SK-N-SH (cell line): ENCODE measurements around the gene TTLL7. TPM values are rescaled to one million over a fixed set of nuclear protein-coding genes. Genes with fewer than 3 reads are reported as not detected.

Experiments used
- CTCF ChIA-PET: fragments of 300-600, 350-600 bp; formaldehyde crosslinking; extraction: SDS; loops from one replicate; lab custom pipeline; 2021; lab: Yijun Ruan, JAX
- POLR2A ChIA-PET: fragments of 350-600 bp; sonication (Branson Sonifier 250); formaldehyde crosslinking; extraction: SDS; loops from one replicate; lab custom pipeline; 2020; ENCODE audit warnings: antibody characterized with exemption, inconsistent platforms; lab: Yijun Ruan, JAX
- DNase-seq: peaks from one replicate; pipeline ENCODE4 v3.0.0; 2012
- H2AFZ ChIP-seq: fragments of 200-600 bp; sonication (generic); 2 replicates; pipeline ENCODE4 v1.8.1; 2016; ENCODE audit warnings: antibody characterized with exemption, mild to moderate bottlenecking, low read depth
- H3F3A ChIP-seq: fragments of 200-600 bp; sonication (generic); replicated peaks from 2 replicates; pipeline ENCODE3; 2016; ENCODE audit warnings: antibody characterized with exemption, mild to moderate bottlenecking; ENCODE audit not compliant: insufficient read depth
- H3K27ac ChIP-seq, 2 experiments: fragments of 200-500 bp in 1 of 2; fragments of 200-600 bp in 1 of 2; sonication (Bioruptor generic) in 1 of 2; sonication (generic), shearing (Covaris generic) in 1 of 2; 2 replicates each; pipeline versions ENCODE4 v1.5.1 to v1.6.1; 2014 to 2016; ENCODE audit warnings: low read depth in 2 of 2, inconsistent platforms in 1 of 2, low read length in 1 of 2, mild to moderate bottlenecking in 1 of 2, mixed read lengths in 1 of 2
- H3K27me3 ChIP-seq: fragments of 200-600 bp; sonication (generic), shearing (Covaris generic); 2 replicates; pipeline ENCODE4 v1.6.1; 2016; ENCODE audit warnings: mixed run types; ENCODE audit not compliant: insufficient read depth
- H3K36me3 ChIP-seq, 2 experiments: fragments of 200-500 bp in 1 of 2; fragments of 200-600 bp in 1 of 2; sonication (Bioruptor generic) in 1 of 2; sonication (generic) in 1 of 2; replicated peaks in 1 of 2; 2 replicates each; pipeline versions ENCODE3 to v1.5.1; 2014 to 2016; ENCODE audit warnings: low read length in 1 of 2, mild to moderate bottlenecking in 1 of 2; ENCODE audit not compliant: insufficient read depth in 2 of 2, control insufficient read depth in 1 of 2
- H3K4me1 ChIP-seq, 2 experiments: fragments of 200-500 bp in 1 of 2; fragments of 200-600 bp in 1 of 2; sonication (Bioruptor generic) in 1 of 2; sonication (generic), shearing (Covaris generic) in 1 of 2; 2 replicates each; pipeline versions ENCODE4 v1.5.1 to v1.6.1; 2014 to 2016; ENCODE audit warnings: low read depth in 1 of 2, low read length in 1 of 2, mixed run types in 1 of 2; ENCODE audit not compliant: insufficient read depth in 2 of 2, control insufficient read depth in 1 of 2
- H3K4me2 ChIP-seq: fragments of 200-600 bp; sonication (generic), shearing (Covaris generic); 2 replicates; pipeline ENCODE4 v1.6.1; 2017; ENCODE audit warnings: mixed run types
- H3K4me3 ChIP-seq, 2 experiments: fragments of 200-500 bp in 1 of 2; fragments of 200-600 bp in 1 of 2; sonication (Bioruptor generic) in 1 of 2; sonication (generic), shearing (Covaris generic) in 1 of 2; 2 replicates each; pipeline versions ENCODE4 v1.5.1 to v1.8.1; 2014 to 2016; ENCODE audit warnings: low read depth in 2 of 2, inconsistent platforms in 1 of 2, low read length in 1 of 2, mild to moderate bottlenecking in 1 of 2, mixed read lengths in 1 of 2, moderate library complexity in 1 of 2
- H3K79me2 ChIP-seq: fragments of 200-600 bp; sonication (generic); 2 replicates; pipeline ENCODE4 v1.8.1; 2017; ENCODE audit warnings: mild to moderate bottlenecking; ENCODE audit not compliant: insufficient read depth
- H3K9ac ChIP-seq: fragments of 200-600 bp; sonication (generic); 2 replicates; pipeline ENCODE4 v1.6.1; 2017; ENCODE audit warnings: mixed run types
- H3K9me2 ChIP-seq: fragments of 200-600 bp; sonication (generic); 2 replicates; pipeline ENCODE4 v1.6.1; 2017; ENCODE audit warnings: mixed run types
- H3K9me3 ChIP-seq: fragments of 200-600 bp; sonication (generic); 2 replicates; pipeline ENCODE4 v1.6.1; 2017; ENCODE audit warnings: mixed run types, mild to moderate bottlenecking, moderate library complexity
- H4K20me1 ChIP-seq: fragments of 200-600 bp; sonication (generic); 2 replicates; pipeline ENCODE4 v1.6.1; 2017; ENCODE audit warnings: mild to moderate bottlenecking, mixed run types; ENCODE audit not compliant: insufficient read depth
- ELF1 ChIP-seq: IDR thresholded peaks from 2 replicates; pipeline ENCODE4 v1.4.0; 2012
- EZH2phosphoT487 ChIP-seq: fragments of 200-600 bp; sonication (generic); IDR thresholded peaks from 2 replicates; pipeline ENCODE4 v1.6.1; 2017; ENCODE audit warnings: low read depth, mixed run types, mild to moderate bottlenecking, antibody characterized with exemption, moderate library complexity, borderline replicate concordance
- MEF2A ChIP-seq: IDR thresholded peaks from 2 replicates; pipeline ENCODE4 v1.4.0; 2012; ENCODE audit warnings: low read depth, borderline replicate concordance
- NFIC ChIP-seq: IDR thresholded peaks from 2 replicates; pipeline ENCODE4 v1.4.0; 2012; ENCODE audit warnings: borderline replicate concordance
- POLR2AphosphoS5 ChIP-seq: IDR thresholded peaks from 2 replicates; pipeline ENCODE4 v1.6.1; 2012; ENCODE audit warnings: low read depth, low read length
- RCOR1 ChIP-seq: fragments of 150-350 bp; IDR thresholded peaks from 2 replicates; pipeline ENCODE4 v1.6.1; 2017; ENCODE audit warnings: antibody characterized with exemption, low read length
- RXRA ChIP-seq: IDR thresholded peaks from 2 replicates; pipeline ENCODE4 v1.4.0; 2012; ENCODE audit warnings: low read depth, mild to moderate bottlenecking, borderline replicate concordance
- WGBS: methylation state at CpG from one replicate; pipeline ENCODE4 v1.1.6; 2017; ENCODE audit warnings: low lambda C conversion rate; 5-methylcytosine and 5-hydroxymethylcytosine counted together
- polyA plus RNA-seq, 3 experiments: library from polyadenylated mRNA; depleted of rRNA; stranded (reverse); fragments of >200 nt; gene quantifications; 2 replicates each; pipeline ENCODE4 v1.2.3, GENCODE V29; 2012
- TF ChIP-seq, protein P1 (sequence below): fragments of 150-350 bp; IDR thresholded peaks from 2 replicates; pipeline ENCODE4 v1.6.1; 2016; ENCODE audit warnings: mild to moderate bottlenecking, low read depth, low read length
- TF ChIP-seq, protein P2 (sequence below): IDR thresholded peaks from 2 replicates; pipeline ENCODE4 v1.6.1; 2012; ENCODE audit warnings: mild to moderate bottlenecking, low read depth, low read length, moderate library complexity
- TF ChIP-seq, protein P3 (sequence below): IDR thresholded peaks from 2 replicates; pipeline ENCODE4 v1.4.0; 2012; ENCODE audit warnings: low read depth, borderline replicate concordance

TTLL7 gene
- polyA plus RNA-seq, 1 of the 3 experiments (the other 2 are of a cell fraction): 7.3 TPM

DNA sequence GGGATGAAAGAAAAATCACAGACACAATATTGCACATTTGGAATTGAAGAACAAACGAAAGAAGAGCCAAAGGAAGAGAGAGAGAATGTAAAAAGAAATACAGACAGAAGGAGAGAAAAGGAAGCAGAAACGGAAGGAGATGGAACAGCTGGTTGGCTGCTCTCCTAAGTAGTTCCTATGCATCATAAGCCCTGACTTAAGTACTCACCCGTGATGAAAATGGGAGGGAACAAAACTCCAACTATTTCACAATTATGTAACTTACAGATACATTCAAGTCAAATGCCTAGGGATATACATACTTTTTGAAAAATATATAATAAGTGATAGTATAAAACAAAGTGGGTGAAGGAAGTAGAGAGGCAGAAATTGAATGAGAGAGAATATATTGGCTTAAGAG, 88.5 kb downstream of the TTLL7 start:
- 85% methylated on average over 3 of the region's 3 CpGs for WGBS
- Histone ChIP-seq H3K9ac (no peak overlapping the region), H3K79me2 (no peaks in the 10 kb centered on the region), H3F3A (no peaks in the 10 kb centered on the region), H3K27me3 (no peaks in the 10 kb centered on the region), H3K4me2 (no peak overlapping the region), H3K27ac (no peak overlapping the region), H3K36me3 (peaks cover 6 to 8% of the 10 kb centered on the region in 2 experiments), H2AFZ (no peak overlapping the region), H4K20me1 (no peaks in the 10 kb centered on the region)
- POLR2A ChIA-PET: no interaction called here
- CTCF ChIA-PET: interaction anchor here (1.0 kb wide), 1 partner anchor 517 kb away, joined by 3 read pairs; no protein-coding TSS in a partner anchor
- TF ChIP-seq RXRA: no peak
- TF ChIP-seq, all 33 proteins: peak for 0
- Histone ChIP-seq H3K9me2 (no peaks in the 10 kb centered on the region), H3K4me3 (no peak overlapping the region), H3K9me3 (no peaks in the 10 kb centered on the region), H3K4me1 (no peaks in the 10 kb centered on the region)
- no peak for DNase-seq

DNA sequence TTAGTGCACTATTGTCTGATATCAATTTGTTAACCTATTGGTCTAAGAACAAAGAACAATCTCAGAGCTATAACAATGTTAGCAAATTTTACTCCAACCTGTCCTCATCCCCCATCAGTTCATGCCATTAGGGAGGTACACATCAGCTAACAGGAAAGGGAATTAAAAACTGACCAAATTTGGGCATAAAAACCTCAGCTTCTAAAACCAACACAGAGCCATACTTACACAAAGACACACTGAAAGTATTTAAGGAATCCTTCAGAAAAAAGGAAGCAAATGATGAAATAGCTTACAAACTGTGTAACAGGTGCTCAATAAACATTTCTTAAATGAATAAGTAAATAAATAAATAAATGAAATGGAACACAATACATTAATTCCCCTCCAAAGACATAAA, 89.2 kb downstream of the TTLL7 start:
- ChIA-PET POLR2A (no interaction called here), CTCF (interaction anchor here (0.7 to 1.0 kb wide), 3 partner anchors 214 to 524 kb away, joined by 3 to 4 read pairs (median 3); no protein-coding TSS in a partner anchor)
- Histone ChIP-seq H3K9me2 (no peaks in the 10 kb centered on the region), H4K20me1 (no peaks in the 10 kb centered on the region), H3K4me1 (no peaks in the 10 kb centered on the region), H3K27ac (no peak overlapping the region), H3K9ac (no peak overlapping the region), H3K9me3 (no peaks in the 10 kb centered on the region), H3K36me3 (peaks cover 6 to 8% of the 10 kb centered on the region in 2 experiments), H3K27me3 (no peaks in the 10 kb centered on the region), H2AFZ (no peak overlapping the region), H3K79me2 (no peaks in the 10 kb centered on the region), H3K4me2 (no peak overlapping the region), H3K4me3 (no peak overlapping the region), H3F3A (no peaks in the 10 kb centered on the region)
- no peak for DNase-seq
- no peak for TF ChIP-seq EZH2phosphoT487
- no peak for TF ChIP-seq RCOR1
- no peak for TF ChIP-seq POLR2AphosphoS5
- TF ChIP-seq, protein P1, sequence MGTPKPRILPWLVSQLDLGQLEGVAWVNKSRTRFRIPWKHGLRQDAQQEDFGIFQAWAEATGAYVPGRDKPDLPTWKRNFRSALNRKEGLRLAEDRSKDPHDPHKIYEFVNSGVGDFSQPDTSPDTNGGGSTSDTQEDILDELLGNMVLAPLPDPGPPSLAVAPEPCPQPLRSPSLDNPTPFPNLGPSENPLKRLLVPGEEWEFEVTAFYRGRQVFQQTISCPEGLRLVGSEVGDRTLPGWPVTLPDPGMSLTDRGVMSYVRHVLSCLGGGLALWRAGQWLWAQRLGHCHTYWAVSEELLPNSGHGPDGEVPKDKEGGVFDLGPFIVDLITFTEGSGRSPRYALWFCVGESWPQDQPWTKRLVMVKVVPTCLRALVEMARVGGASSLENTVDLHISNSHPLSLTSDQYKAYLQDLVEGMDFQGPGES: no peak
- TF ChIP-seq, protein P2, sequence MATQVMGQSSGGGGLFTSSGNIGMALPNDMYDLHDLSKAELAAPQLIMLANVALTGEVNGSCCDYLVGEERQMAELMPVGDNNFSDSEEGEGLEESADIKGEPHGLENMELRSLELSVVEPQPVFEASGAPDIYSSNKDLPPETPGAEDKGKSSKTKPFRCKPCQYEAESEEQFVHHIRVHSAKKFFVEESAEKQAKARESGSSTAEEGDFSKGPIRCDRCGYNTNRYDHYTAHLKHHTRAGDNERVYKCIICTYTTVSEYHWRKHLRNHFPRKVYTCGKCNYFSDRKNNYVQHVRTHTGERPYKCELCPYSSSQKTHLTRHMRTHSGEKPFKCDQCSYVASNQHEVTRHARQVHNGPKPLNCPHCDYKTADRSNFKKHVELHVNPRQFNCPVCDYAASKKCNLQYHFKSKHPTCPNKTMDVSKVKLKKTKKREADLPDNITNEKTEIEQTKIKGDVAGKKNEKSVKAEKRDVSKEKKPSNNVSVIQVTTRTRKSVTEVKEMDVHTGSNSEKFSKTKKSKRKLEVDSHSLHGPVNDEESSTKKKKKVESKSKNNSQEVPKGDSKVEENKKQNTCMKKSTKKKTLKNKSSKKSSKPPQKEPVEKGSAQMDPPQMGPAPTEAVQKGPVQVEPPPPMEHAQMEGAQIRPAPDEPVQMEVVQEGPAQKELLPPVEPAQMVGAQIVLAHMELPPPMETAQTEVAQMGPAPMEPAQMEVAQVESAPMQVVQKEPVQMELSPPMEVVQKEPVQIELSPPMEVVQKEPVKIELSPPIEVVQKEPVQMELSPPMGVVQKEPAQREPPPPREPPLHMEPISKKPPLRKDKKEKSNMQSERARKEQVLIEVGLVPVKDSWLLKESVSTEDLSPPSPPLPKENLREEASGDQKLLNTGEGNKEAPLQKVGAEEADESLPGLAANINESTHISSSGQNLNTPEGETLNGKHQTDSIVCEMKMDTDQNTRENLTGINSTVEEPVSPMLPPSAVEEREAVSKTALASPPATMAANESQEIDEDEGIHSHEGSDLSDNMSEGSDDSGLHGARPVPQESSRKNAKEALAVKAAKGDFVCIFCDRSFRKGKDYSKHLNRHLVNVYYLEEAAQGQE: no peak
- no peak for TF ChIP-seq ELF1
- TF ChIP-seq, protein P3, sequence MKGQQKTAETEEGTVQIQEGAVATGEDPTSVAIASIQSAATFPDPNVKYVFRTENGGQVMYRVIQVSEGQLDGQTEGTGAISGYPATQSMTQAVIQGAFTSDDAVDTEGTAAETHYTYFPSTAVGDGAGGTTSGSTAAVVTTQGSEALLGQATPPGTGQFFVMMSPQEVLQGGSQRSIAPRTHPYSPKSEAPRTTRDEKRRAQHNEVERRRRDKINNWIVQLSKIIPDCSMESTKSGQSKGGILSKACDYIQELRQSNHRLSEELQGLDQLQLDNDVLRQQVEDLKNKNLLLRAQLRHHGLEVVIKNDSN: no peak
- TF ChIP-seq NFIC: no peak
- no peak for TF ChIP-seq MEF2A
